HepG2 (cell line): ENCODE results near the gene SNAPC4.

ENCODE experiments used
- CTCF ChIP-seq: sonication (generic); formaldehyde crosslinking; IDR thresholded peaks from 2 replicates; pipeline ENCODE4 v1.5.0; 2020; ENCODE audit warnings: mild to moderate bottlenecking, missing genetic modification reagents, moderate library complexity
- DNMT1 ChIP-seq: sonication (generic); formaldehyde crosslinking; IDR thresholded peaks from 2 replicates; pipeline ENCODE4 v1.5.1; 2020; ENCODE audit warnings: mild to moderate bottlenecking, missing genetic modification reagents
- MAX ChIP-seq: IDR thresholded peaks from 2 replicates; pipeline ENCODE4 v1.6.1; 2012; ENCODE audit warnings: inconsistent platforms
- POLR2A ChIP-seq, 2 experiments: IDR thresholded peaks; 2 replicates each; pipeline ENCODE4 v1.6.1; 2011; ENCODE audit warnings: low read depth in 2 of 2, low read length in 2 of 2, mild to moderate bottlenecking in 1 of 2, moderate library complexity in 1 of 2; ENCODE audit not compliant: insufficient read depth in 1 of 2
- RAD21 ChIP-seq: fragments of 450-650 bp; formaldehyde crosslinking; IDR thresholded peaks from 2 replicates; pipeline ENCODE4 v1.5.0; 2020; ENCODE audit warnings: mild to moderate bottlenecking
- SCMH1 ChIP-seq: sonication (generic); formaldehyde crosslinking; IDR thresholded peaks from 2 replicates; pipeline ENCODE4 v1.9.0; 2021; ENCODE audit warnings: missing genetic modification reagents, mild to moderate bottlenecking, borderline replicate concordance
- ZNF597 ChIP-seq: sonication (generic); formaldehyde crosslinking; IDR thresholded peaks from 2 replicates; pipeline ENCODE4 v1.5.0; 2020; ENCODE audit warnings: missing genetic modification reagents
- ZNF629 ChIP-seq: sonication (generic); formaldehyde crosslinking; conservative IDR thresholded peaks from 2 replicates; pipeline ENCODE4 v1.5.0; 2020; ENCODE audit warnings: missing genetic modification reagents
- ZNF652 ChIP-seq: IDR thresholded peaks from 2 replicates; pipeline ENCODE4 v1.6.1; 2016; ENCODE audit warnings: low read depth, borderline replicate concordance
- ZNF740 ChIP-seq: sonication (generic); formaldehyde crosslinking; IDR thresholded peaks from 2 replicates; pipeline ENCODE4 v1.4.0; 2020; ENCODE audit warnings: missing genetic modification reagents
- ZNF780A ChIP-seq: sonication (generic); formaldehyde crosslinking; IDR thresholded peaks from 2 replicates; pipeline ENCODE4 v1.8.0; 2022; ENCODE audit warnings: mild to moderate bottlenecking, missing genetic modification reagents, moderate library complexity
- ZNF891 ChIP-seq: sonication (generic); formaldehyde crosslinking; IDR thresholded peaks from 2 replicates; pipeline ENCODE4 v1.5.0; 2020; ENCODE audit warnings: mild to moderate bottlenecking, missing genetic modification reagents

GRCh38 chr9:136379003-136379287 lies 21.0 kb downstream of the SNAPC4 start:
- TF ChIP-seq DNMT1 (CRISPR knock-in tag) (no peak), CTCF (CRISPR knock-in tag) (no peak), ZNF891 (CRISPR knock-in tag) (no peak), ZNF597 (CRISPR knock-in tag) (no peak), RAD21 (CRISPR knock-in tag) (no peak), ZNF780A (CRISPR knock-in tag) (no peak), ZNF629 (CRISPR knock-in tag) (no peak), ZNF652 (CRISPR knock-in tag) (no peak), POLR2A (IDR thresholded peaks at IDR 0.05; ENCODE audit: insufficient read depth in 1 of 2, low read depth in 2 of 2, low read length in 2 of 2) (no peak), MAX (no peak), SCMH1 (CRISPR knock-in tag) (no peak), ZNF740 (no peak)
